ENCODE measurements around the gene FAM76A.
"Not testable (repeated sequence)": the region's sequence is repeated elsewhere in the genome, so short reads cannot be mapped to it uniquely, and the experiment has no call there.

FAM76A gene

DNA sequence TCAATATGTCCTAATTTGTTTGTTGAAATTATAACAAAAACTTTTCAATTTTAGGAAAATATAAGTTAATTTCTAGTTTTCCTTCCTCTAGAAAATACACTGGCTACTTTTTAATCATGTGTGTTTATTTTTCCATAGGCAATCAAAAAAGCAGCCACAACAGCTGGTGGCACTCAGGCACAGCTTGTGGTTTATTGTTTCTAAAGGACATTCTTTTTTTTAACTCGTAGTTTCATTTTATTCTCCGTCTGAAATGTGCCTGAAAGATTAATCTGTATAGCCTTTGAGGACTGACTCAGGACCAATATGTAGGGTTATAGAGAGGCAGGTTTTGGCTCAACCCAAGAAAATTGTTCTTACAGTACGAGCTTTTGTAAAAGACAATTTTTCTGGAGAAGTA is 26.6 kb downstream of the FAM76A start:
- H3K4me3 Mint-ChIP-seq = no peak overlapping the region
- peaks cover 2% of the 10 kb centered on the region for H3K4me1 Mint-ChIP-seq (ENCODE audit: low read depth)
- no peak for DNase-seq (ENCODE audit: low spot score)
- H3K27me3 Mint-ChIP-seq (ENCODE audit: low read depth) = no peaks in the 10 kb centered on the region
- H3K9me3 Mint-ChIP-seq = no peaks in the 10 kb centered on the region
- no peak overlapping the region for H3K27ac Mint-ChIP-seq
- H3K36me3 Mint-ChIP-seq (ENCODE audit: low read depth) = peaks cover 29% of the 10 kb centered on the region

DNA sequence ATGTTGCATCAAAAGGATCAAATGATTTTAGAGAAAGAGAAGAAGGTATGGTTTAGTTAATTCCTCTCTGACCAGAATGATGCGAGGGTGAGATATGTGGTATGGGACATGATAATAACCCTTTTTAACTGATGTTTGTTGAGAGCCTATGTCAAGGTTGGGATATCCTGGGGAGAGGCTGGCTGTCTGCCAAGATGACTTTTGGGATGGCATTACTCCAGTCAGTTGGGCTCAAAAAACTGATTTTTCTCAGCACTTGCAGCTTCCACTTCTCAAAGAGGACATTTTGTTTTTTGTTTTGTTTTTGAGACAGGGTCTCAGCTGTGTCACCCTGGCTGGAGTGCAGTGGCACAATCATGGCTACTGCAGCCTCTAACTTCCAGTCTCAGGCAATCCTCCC is 29.5 kb downstream of the FAM76A start:
- Mint-ChIP-seq H3K27me3 (ENCODE audit: low read depth) (no peaks in the 10 kb centered on the region), H3K27ac (no peak overlapping the region), H3K36me3 (ENCODE audit: low read depth) (peaks cover 31% of the 10 kb centered on the region), H3K4me3 (no peak overlapping the region), H3K4me1 (ENCODE audit: low read depth) (peaks cover 2% of the 10 kb centered on the region), H3K9me3 (no peaks in the 10 kb centered on the region)
- no peak for DNase-seq (ENCODE audit: low spot score)

- Mint-ChIP-seq H3K4me3 (no peak overlapping the region), H3K27me3 (ENCODE audit: low read depth) (no peaks in the 10 kb centered on the region), H3K27ac (no peak overlapping the region), H3K9me3 (no peaks in the 10 kb centered on the region), H3K4me1 (ENCODE audit: low read depth) (peaks cover 2% of the 10 kb centered on the region), H3K36me3 (ENCODE audit: low read depth) (peaks cover 29% of the 10 kb centered on the region)
- no peak for DNase-seq (ENCODE audit: low spot score)
These were observed 30.1 kb downstream of the FAM76A start for GRCh38 chr1:27755865-27756264.

DNA sequence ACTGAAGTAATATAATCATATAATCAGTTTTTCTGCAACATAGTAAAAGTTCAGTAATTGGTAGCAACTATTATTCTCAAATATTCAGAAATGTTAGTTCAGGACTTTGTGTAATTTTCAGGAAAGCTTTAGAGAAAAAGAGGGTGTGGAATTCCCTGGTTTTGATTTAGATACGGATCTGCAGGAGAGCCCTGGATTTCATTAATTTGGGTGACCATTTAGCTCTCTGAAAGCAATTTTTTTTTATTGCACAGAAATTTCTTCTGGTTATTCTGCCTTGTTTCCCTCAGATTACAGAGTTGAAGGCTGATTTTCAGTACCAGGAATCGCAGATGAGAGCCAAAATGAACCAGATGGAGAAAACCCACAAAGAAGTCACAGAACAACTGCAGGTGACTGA is 33.5 kb downstream of the FAM76A start:
- Mint-ChIP-seq H3K27me3 (ENCODE audit: low read depth) (no peaks in the 10 kb centered on the region), H3K4me1 (ENCODE audit: low read depth) (no peaks in the 10 kb centered on the region), H3K36me3 (ENCODE audit: low read depth) (peaks cover 20% of the 10 kb centered on the region), H3K9me3 (no peaks in the 10 kb centered on the region), H3K27ac (no peak overlapping the region), H3K4me3 (no peak overlapping the region)
- DNase-seq (ENCODE audit: low spot score) = no peak

DNA sequence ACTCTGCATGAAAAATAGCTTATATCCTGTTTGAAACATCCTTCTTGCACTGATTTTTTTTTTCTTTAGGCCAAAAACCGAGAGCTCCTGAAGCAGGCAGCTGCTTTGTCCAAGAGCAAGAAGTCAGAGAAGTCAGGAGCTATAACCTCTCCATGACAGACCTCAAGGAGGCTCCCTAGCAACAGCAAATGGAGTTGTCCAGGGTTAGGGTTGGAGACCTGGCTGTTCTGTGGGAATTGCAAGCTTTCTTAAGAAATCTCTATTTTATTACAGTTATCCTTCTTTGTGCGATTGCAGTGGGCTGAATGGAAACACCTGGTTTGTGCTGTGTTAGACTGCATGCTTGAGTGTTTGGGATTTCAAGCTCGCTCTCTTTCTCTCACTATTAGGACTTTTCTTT is 34.7 kb downstream of the FAM76A start:
- DNase-seq (ENCODE audit: low spot score) = no peak
- Mint-ChIP-seq H3K9me3 (no peaks in the 10 kb centered on the region), H3K36me3 (ENCODE audit: low read depth) (peaks cover 15% of the 10 kb centered on the region), H3K4me3 (no peak overlapping the region), H3K4me1 (ENCODE audit: low read depth) (no peaks in the 10 kb centered on the region), H3K27ac (no peak overlapping the region), H3K27me3 (ENCODE audit: low read depth) (no peaks in the 10 kb centered on the region)

- H3K9me3 Mint-ChIP-seq = no peaks in the 10 kb centered on the region
- peaks cover 13% of the 10 kb centered on the region for H3K36me3 Mint-ChIP-seq (ENCODE audit: low read depth)
- no peaks in the 10 kb centered on the region for H3K4me1 Mint-ChIP-seq (ENCODE audit: low read depth)
- no peaks in the 10 kb centered on the region for H3K27me3 Mint-ChIP-seq (ENCODE audit: low read depth)
- H3K27ac Mint-ChIP-seq = no peak overlapping the region
- DNase-seq (ENCODE audit: low spot score) = no peak
- no peak overlapping the region for H3K4me3 Mint-ChIP-seq
These were observed 36.3 kb downstream of the FAM76A start for GRCh38 chr1:27762033-27762432.

GRCh38 chr1:27763358-27763757 is 37.6 kb downstream of the FAM76A start:
- no peak for DNase-seq (ENCODE audit: low spot score)
- Mint-ChIP-seq H3K4me1 (ENCODE audit: low read depth) (no peaks in the 10 kb centered on the region), H3K27ac (no peak overlapping the region), H3K4me3 (no peak overlapping the region), H3K27me3 (ENCODE audit: low read depth) (no peaks in the 10 kb centered on the region), H3K9me3 (no peaks in the 10 kb centered on the region), H3K36me3 (ENCODE audit: low read depth) (peaks cover 8% of the 10 kb centered on the region)

DNA sequence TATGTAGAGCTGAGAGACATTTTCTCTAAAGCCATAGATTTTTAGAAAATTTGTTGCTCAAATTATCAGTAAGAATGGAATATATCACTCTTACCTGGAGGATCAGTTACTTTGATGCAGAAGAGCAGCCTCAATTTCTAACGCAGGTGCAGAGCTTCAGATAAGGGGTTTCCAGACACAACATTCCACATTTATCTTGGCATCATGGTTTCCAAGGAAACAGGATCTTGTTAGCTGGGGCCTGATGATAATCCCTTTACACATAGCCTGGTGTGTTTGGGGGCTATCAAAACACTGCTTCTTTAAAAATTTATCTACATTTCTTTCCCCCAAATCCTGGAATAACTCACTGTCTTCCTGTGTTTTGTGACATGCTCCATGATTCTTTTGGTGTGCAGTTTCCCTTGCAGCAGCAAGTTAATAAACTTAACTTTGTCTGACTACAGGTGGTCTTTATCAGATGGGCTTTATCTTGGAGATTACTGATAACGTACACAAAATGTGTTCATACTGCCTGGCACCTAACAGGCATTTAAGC is 44.6 kb downstream of the FAM76A start:
- H3K27ac Mint-ChIP-seq = no peak overlapping the region

DNA sequence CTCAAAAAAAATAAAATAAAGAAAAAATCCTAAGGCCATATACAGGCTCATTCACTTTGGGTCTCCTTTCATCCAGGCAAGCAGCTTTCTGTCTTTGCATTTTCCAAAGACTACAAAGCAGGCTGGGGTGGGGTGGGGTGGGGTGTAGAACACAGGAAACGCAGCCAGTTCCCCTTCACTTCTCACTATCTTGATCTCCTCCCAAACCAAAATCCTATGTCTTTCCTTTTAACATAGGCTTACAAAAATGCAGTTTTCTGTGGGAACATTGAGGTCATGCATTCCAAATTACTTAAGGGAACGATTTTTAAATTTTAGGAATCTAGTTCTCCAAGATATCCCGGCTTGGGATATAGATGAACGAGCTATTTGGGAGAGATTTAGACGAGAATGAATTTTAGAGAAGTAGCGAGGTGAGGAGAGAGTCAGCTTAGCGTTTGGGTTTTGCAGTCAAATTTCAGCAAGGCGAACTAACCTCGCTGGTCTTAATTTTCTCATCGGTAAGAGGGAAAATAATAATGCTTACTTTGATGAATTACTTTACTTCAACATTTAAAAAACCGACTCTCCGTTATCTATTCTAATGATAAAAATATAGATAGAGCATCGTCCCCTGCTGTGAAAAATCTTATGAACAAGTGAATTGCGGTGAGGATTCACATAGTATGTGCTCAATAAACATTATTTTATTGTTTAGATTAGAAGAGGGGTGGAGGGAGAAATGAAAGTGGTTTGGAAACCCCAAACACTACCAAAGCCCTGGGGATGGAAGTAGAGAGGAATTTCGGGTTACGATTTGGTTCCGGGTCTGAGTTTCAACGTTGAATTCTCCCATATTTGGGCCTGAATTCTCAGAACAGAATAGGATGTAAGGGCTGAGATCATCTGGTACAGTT is 46.5 kb downstream of the FAM76A start:
- Mint-ChIP-seq H3K9me3 (no peaks in the 10 kb centered on the region), H3K4me1 (ENCODE audit: low read depth) (peaks cover 20% of the 10 kb centered on the region), H3K36me3 (ENCODE audit: low read depth) (peaks cover 7% of the 10 kb centered on the region), H3K4me3 (peak overlapping the region; percentile 99), H3K27me3 (ENCODE audit: low read depth) (no peaks in the 10 kb centered on the region), H3K27ac (peak overlapping the region; percentile 97)
- no peak for DNase-seq (ENCODE audit: low spot score)

More for the DNA sequence above, 44.6 kb downstream of the FAM76A start:
- H3K27me3 Mint-ChIP-seq (ENCODE audit: low read depth) = no peaks in the 10 kb centered on the region
- no peak overlapping the region for H3K4me3 Mint-ChIP-seq
- no peaks in the 10 kb centered on the region for H3K36me3 Mint-ChIP-seq (ENCODE audit: low read depth)
- H3K4me1 Mint-ChIP-seq (ENCODE audit: low read depth) = peaks cover 13% of the 10 kb centered on the region
- no peaks in the 10 kb centered on the region for H3K9me3 Mint-ChIP-seq
- DNase-seq (ENCODE audit: low spot score) = no peak

DNA sequence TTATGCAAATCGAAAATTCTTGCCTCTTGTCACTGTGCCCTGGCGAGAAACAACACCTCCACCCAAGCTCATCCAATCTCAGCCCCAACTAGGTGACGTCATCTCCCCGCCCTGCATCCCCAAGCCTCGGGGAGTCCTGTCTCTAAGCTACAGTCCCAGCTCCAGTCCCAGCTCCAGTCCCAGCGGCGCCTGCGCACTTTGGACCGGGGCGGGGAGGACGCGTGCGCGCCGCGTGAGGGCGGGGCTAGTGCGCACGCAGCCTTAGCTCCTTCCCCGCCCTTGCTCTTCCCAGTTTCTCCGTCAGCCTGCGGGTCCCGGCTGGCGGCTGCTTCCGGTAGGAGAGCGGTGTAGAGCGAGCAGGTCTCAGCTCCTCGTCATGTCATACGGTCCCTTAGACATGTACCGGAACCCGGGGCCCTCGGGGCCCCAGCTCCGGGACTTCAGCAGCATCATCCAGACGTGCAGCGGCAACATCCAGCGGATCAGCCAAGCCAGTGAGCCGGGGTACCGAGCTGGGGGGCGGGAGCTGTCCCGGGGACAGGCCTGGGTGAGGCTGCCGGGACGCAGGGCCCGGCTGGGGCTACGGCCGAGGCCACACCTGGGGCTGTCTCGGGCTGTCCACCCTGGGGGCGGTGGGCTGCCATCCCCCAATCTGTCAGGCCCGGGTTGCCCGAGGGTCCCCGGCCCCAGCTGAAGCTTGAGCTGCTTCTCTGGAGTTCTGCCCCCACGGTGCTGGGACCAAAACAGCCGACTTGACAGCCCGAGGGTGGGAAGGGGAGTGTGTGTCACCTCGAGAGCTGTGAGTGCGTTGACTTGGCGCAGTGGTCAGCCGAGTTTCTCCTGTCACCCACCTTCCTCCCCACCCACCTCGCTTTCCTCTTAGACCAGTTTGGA is 47.4 kb downstream of the FAM76A start, which contains the start of gene STX12:
STX12 (plus strand) TSS at position 288 of the 894 bp plus-strand sequence; CDS start at position 377, 89 bp downstream.
- peak; percentile 99 for DNase-seq (ENCODE audit: low spot score)
- Mint-ChIP-seq H3K4me3 (peak within 1 kb of the TSS; percentile 99), H3K9me3 (no peaks in the 10 kb centered on the region), H3K36me3 (ENCODE audit: low read depth) (peaks cover 7% of the 10 kb centered on the region), H3K4me1 (ENCODE audit: low read depth) (peaks cover 20% of the 10 kb centered on the region), H3K27ac (peak within 1 kb of the TSS; percentile 99), H3K27me3 (ENCODE audit: low read depth) (no peaks in the 10 kb centered on the region)

- Mint-ChIP-seq H3K4me1 (ENCODE audit: low read depth) (peaks cover 20% of the 10 kb centered on the region), H3K9me3 (no peaks in the 10 kb centered on the region), H3K36me3 (ENCODE audit: low read depth) (peaks cover 7% of the 10 kb centered on the region), H3K4me3 (peak overlapping the region; percentile 99), H3K27me3 (ENCODE audit: low read depth) (no peaks in the 10 kb centered on the region), H3K27ac (peak overlapping the region; percentile 99)
- DNase-seq (ENCODE audit: low spot score) = no peak
These were observed 48.2 kb downstream of the FAM76A start for GRCh38 chr1:27773826-27774445.

GRCh38 chr1:27774654-27775053 is 48.9 kb downstream of the FAM76A start:
- Mint-ChIP-seq H3K27ac (no peak overlapping the region), H3K27me3 (ENCODE audit: low read depth) (no peaks in the 10 kb centered on the region), H3K36me3 (ENCODE audit: low read depth) (peaks cover 9% of the 10 kb centered on the region), H3K4me1 (ENCODE audit: low read depth) (peaks cover 22% of the 10 kb centered on the region), H3K9me3 (no peaks in the 10 kb centered on the region), H3K4me3 (no peak overlapping the region)
- no peak for DNase-seq (ENCODE audit: low spot score)

DNA sequence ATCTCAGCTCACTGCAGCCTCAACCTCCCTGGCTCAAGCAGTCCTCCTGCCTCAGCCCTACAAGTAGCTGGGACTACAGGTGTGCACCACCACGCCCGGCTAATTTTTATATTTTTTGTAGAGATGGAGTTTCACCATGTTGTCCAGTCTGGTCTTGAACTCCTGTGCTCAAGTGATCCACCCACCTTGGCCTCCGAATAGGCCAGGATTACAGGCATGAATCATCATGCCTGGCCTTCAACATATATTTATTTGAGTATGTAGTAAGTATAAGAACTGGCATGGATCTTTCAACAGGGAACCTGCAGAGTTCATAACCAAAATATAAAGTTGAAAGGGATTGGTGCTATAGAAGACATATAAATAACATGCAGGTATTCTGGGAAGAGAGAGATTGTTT is 49.6 kb downstream of the FAM76A start:
- H3K9me3 Mint-ChIP-seq; H3K4me3 Mint-ChIP-seq; H3K27ac Mint-ChIP-seq; DNase-seq (ENCODE audit: low spot score); H3K27me3 Mint-ChIP-seq (ENCODE audit: low read depth): not testable (repeated sequence)
- Mint-ChIP-seq H3K36me3 (ENCODE audit: low read depth) (peaks cover 11% of the 10 kb centered on the region), H3K4me1 (ENCODE audit: low read depth) (peaks cover 22% of the 10 kb centered on the region)

Measured in T-helper 2 cell treated with Interferon-gamma antibody and Interleukin-4, amounts not matched to agents 5 μg/mL and 100 μg/mL, for 36 hours (primary cell).